ENCODE results near the gene PCTP. TPM values are rescaled to one million over a fixed set of nuclear protein-coding genes. Genes with fewer than 3 reads are reported as not detected.

Gene PCTP
- total RNA-seq, 4 donors from 2014 or later = 11.2 to 17.4 (median 11.8) TPM

- peaks cover 45 to 79% (median 66%) of the 10 kb centered on the region in 4 donors for H3K36me3 ChIP-seq
- no peak overlapping the region for H3K4me3 ChIP-seq
- no peaks in the 10 kb centered on the region for H3K9me3 ChIP-seq
- DNase-seq (ENCODE audit: extremely low spot score) = no peak
- no peaks in the 10 kb centered on the region for H3K27me3 ChIP-seq
- no peak overlapping the region for H3K27ac ChIP-seq (replicated peaks in 1 of 4)
- WGBS = 73% methylated on average over 7 of the region's 7 CpGs
- peaks cover 0 to 9% (median 4%) of the 10 kb centered on the region in 4 donors for H3K4me1 ChIP-seq
- intact Hi-C loops (cut with DNase I) = loop anchor here (5.0 kb wide), 1 partner anchor 58 kb away; no protein-coding TSS in a partner anchor
- TF ChIP-seq POLR2AphosphoS5 (IDR thresholded peaks at IDR 0.05) (no peak), CTCF (IDR thresholded peaks at IDR 0.05) (no peak)
These were observed 24.0 kb downstream of the PCTP start for GRCh38 chr17:55774846-55775271.

GRCh38 chr17:55776271-55776670 lies 25.4 kb downstream of the PCTP start:
- DNase-seq (ENCODE audit: extremely low spot score) = no peak
- 91% methylated on average over 8 of the region's 8 CpGs for WGBS
- peaks cover 41 to 70% (median 61%) of the 10 kb centered on the region in 4 donors for H3K36me3 ChIP-seq
- no peak overlapping the region for H3K27ac ChIP-seq (replicated peaks in 1 of 4)
- TF ChIP-seq POLR2A (IDR thresholded peaks at IDR 0.05; ENCODE audit: low read depth) = no peak
- no peak for TF ChIP-seq POLR2AphosphoS5 (IDR thresholded peaks at IDR 0.05)
- no peak for TF ChIP-seq EP300 (IDR thresholded peaks at IDR 0.05)
- no peak for TF ChIP-seq CTCF (IDR thresholded peaks at IDR 0.05)
- H3K4me3 ChIP-seq = no peak overlapping the region
- no peaks in the 10 kb centered on the region for H3K4me1 ChIP-seq
- no peaks in the 10 kb centered on the region for H3K27me3 ChIP-seq
- H3K9me3 ChIP-seq = no peaks in the 10 kb centered on the region
- intact Hi-C loops (cut with DNase I) = no loop called here

- no peak for DNase-seq (ENCODE audit: extremely low spot score)
- no peaks in the 10 kb centered on the region for H3K27me3 ChIP-seq
- no peak overlapping the region for H3K27ac ChIP-seq (replicated peaks in 1 of 4)
- 86% methylated on average over 2 of the region's 2 CpGs for WGBS
- intact Hi-C loops (cut with DNase I) = no loop called here
- no peaks in the 10 kb centered on the region for H3K4me1 ChIP-seq
- no peak overlapping the region for H3K4me3 ChIP-seq
- peaks cover 38 to 58% (median 48%) of the 10 kb centered on the region in 4 donors for H3K36me3 ChIP-seq
- TF ChIP-seq EP300 (IDR thresholded peaks at IDR 0.05) (no peak), CTCF (IDR thresholded peaks at IDR 0.05) (no peak), POLR2A (IDR thresholded peaks at IDR 0.05; ENCODE audit: low read depth) (no peak), POLR2AphosphoS5 (IDR thresholded peaks at IDR 0.05) (no peak)
- no peaks in the 10 kb centered on the region for H3K9me3 ChIP-seq
These were observed 26.7 kb downstream of the PCTP start for GRCh38 chr17:55777471-55777971.

GRCh38 chr17:55778389-55779118 lies 27.7 kb downstream of the PCTP start:
- H3K4me1 ChIP-seq = peaks cover 0 to 5% (median 2%) of the 10 kb centered on the region in 4 donors
- H3K36me3 ChIP-seq = peaks cover 33 to 47% (median 39%) of the 10 kb centered on the region in 4 donors
- no peak for DNase-seq (ENCODE audit: extremely low spot score)
- H3K4me3 ChIP-seq = no peak overlapping the region
- no peak overlapping the region for H3K27ac ChIP-seq (replicated peaks in 1 of 4)
- H3K27me3 ChIP-seq = no peaks in the 10 kb centered on the region
- H3K9me3 ChIP-seq = no peaks in the 10 kb centered on the region
- WGBS = 84% methylated on average over 6 of the region's 6 CpGs
- intact Hi-C loops (cut with DNase I) = no loop called here
- TF ChIP-seq POLR2AphosphoS5 (IDR thresholded peaks at IDR 0.05) = no peak
- TF ChIP-seq POLR2A (IDR thresholded peaks at IDR 0.05; ENCODE audit: low read depth) = no peak
- TF ChIP-seq EP300 (IDR thresholded peaks at IDR 0.05) = no peak
- no peak for TF ChIP-seq CTCF (IDR thresholded peaks at IDR 0.05)
